ENCODE data around the gene FAM187B. TPM values are rescaled to one million over a fixed set of nuclear protein-coding genes. Genes with fewer than 3 reads are reported as not detected.

Gene FAM187B
- total RNA-seq, 1 donor from 2014 or later, result not detected

GRCh38 chr19:35216016-35216832 lies 12.3 kb downstream of the FAM187B start:
- no peak overlapping the region for H3K4me3 ChIP-seq (ENCODE audit: low read depth, low read length)
- TF ChIP-seq CTCF (conservative IDR thresholded peaks at IDR 0.05; ENCODE audit: low read depth, low read length), result no peak
- no peak for DNase-seq (ENCODE audit: low read depth)

DNA sequence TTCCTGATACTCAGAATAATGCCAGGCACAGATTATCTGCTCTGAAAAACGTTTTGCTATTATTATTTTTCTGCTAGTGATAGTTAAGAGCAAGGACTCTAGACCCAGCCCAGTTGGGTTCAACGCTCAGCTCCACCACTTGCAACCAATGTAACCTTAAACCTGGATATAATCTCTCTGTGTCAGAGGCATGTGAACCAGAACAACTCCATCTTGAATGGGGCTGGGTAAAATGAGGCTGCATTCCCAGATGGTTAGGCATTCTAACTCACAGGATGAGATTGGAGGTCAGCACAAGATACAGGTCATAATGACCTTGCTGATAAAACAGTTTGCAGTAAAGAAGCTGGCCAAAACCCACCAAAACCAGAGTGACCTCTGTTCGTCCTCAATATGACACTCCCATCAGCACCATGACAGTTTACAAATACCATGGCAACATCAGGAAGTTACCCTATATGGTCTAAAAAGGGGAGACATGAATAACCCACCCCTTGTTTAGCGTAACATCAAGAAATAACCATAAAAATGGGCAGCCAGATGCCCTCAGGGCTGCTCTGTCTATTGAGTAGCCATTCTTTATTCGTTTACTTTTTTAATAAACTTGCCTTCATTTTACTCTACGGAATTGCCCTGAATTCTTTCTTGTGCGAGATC lies 13.6 kb downstream of the FAM187B start:
- no peak for TF ChIP-seq CTCF (conservative IDR thresholded peaks at IDR 0.05; ENCODE audit: low read depth, low read length)
- H3K4me3 ChIP-seq (ENCODE audit: low read depth, low read length), result no peak overlapping the region
- DNase-seq (ENCODE audit: low read depth), result no peak

DNA sequence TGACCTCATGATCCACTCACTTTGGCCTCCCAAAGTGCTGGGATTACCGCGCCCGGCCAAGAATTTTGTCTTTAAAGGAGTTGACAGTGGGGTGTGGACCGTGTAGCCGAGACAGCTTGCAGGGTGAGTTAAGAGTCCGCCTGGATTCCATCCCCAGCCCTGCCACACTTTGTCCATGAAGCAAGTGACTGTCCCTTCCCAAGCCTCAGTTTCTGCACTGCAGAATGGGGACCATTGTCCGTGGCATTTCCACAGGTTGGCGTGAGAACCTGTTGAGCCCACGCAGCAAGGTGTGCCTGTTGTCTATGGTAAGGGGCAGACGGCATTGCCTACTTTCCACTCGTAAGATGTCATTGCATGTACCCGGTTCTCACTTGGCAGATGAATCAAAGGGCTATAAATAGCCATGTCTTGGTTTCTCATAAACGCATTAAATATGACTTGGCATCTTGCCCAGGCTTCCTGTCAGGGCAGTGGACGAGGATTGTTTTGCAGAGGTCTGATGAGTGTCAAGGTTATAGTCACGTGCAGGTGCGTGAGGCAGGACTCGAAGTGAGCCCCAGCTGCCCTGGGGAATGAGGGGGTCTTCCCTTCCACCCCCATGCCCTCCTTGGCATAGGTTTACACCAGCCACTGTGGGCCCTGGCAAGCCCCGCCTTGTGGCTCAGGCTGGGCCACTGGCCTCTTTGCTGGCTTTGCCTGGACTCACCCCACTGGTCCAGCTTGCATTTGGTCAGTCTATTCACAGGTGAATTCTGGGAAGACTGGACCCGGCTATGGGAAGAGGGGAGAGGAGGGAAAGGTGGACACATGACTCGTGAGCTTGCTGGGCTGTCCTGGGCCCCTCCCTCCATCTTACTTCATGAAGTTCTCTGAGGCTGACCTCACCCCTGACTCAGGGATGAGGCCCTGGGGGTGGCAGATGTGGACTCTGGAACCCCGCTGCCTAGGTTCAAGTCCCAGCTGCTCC lies 14.6 kb downstream of the FAM187B start:
- no peak overlapping the region for H3K4me3 ChIP-seq (ENCODE audit: low read depth, low read length)
- DNase-seq (ENCODE audit: low read depth), result no peak
- TF ChIP-seq CTCF (conservative IDR thresholded peaks at IDR 0.05; ENCODE audit: low read depth, low read length), result no peak

- TF ChIP-seq CTCF (conservative IDR thresholded peaks at IDR 0.05; ENCODE audit: low read depth, low read length), result no peak
- H3K4me3 ChIP-seq (ENCODE audit: low read depth, low read length), result no peak overlapping the region
- DNase-seq (ENCODE audit: low read depth), result no peak
These were observed 16.3 kb downstream of the FAM187B start for GRCh38 chr19:35212241-35212640.

DNA sequence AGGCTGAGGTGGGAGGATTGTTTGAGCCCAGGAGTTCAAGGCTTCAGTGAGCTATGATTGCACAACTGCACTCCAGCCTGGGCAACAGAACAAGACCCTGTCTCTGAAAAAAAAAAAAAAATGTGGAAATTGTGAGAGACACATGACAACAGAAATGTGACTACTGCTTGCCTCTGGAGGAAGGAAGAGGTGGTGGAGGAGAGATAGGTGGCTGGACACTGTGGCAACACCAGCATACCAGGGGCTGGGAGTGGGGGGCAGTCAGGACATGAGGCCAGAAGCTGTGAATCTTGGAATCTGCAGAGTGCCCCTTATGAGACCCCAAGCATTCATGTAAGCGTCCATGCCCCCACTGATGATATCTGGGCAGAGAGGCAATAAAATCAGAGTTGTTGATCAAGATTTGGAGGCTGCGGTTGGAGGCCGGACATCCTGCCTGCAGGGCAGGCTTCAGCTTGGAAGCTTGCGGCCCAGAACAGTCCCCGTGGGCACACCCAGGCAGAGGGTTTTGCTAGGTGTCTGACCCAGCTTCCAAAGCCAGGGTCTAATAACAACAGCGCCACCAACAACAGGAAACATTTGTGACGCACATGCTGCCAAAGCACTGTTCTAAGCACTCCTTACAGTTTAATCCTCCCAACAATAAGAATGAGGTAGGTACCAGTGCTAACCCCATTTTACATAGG lies 16.9 kb downstream of the FAM187B start:
- TF ChIP-seq CTCF (conservative IDR thresholded peaks at IDR 0.05; ENCODE audit: low read depth, low read length), result no peak
- no peak for DNase-seq (ENCODE audit: low read depth)
- H3K4me3 ChIP-seq (ENCODE audit: low read depth, low read length), result no peak overlapping the region

- DNase-seq (ENCODE audit: low read depth), result no peak
- no peak overlapping the region for H3K4me3 ChIP-seq (ENCODE audit: low read depth, low read length)
- TF ChIP-seq CTCF (conservative IDR thresholded peaks at IDR 0.05; ENCODE audit: low read depth, low read length), result no peak
These were observed 18.9 kb downstream of the FAM187B start for GRCh38 chr19:35209646-35210045.

Data from epithelial cell of proximal tubule (primary cell).